GM10266 (cell line): ENCODE data around the gene RNU6-1.

ENCODE experiments used
- DNase-seq: peaks from one replicate; pipeline ENCODE4 v3.0.0; 2012; ENCODE audit errors: extremely low spot score
- CTCF ChIP-seq: IDR thresholded peaks from 2 replicates; pipeline ENCODE4 v1.5.1; 2012; ENCODE audit warnings: mild to moderate bottlenecking, low read depth; ENCODE audit not compliant: control insufficient read depth, insufficient read depth; ENCODE audit errors: missing control alignments

The RNU6-1 gene

GRCh38 chr15:67869701-67870100 lies 29.9 kb upstream of the RNU6-1 start:
- no peak for TF ChIP-seq CTCF
- DNase-seq: no peak

GRCh38 chr15:67865766-67866165 lies 25.9 kb upstream of the RNU6-1 start:
- no peak for TF ChIP-seq CTCF
- DNase-seq: no peak

GRCh38 chr15:67865331-67865730 lies 25.5 kb upstream of the RNU6-1 start:
- DNase-seq: no peak
- TF ChIP-seq CTCF: no peak

GRCh38 chr15:67863442-67863987 lies 23.7 kb upstream of the RNU6-1 start:
- TF ChIP-seq CTCF: peak; percentile 84
- DNase-seq: peak; percentile 78

GRCh38 chr15:67862750-67863441 lies 23.1 kb upstream of the RNU6-1 start:
- no peak for TF ChIP-seq CTCF
- DNase-seq: peak; percentile 49

GRCh38 chr15:67861983-67862382 lies 22.1 kb upstream of the RNU6-1 start:
- no peak for TF ChIP-seq CTCF
- no peak for DNase-seq

GRCh38 chr15:67859331-67859946 lies 19.6 kb upstream of the RNU6-1 start:
- DNase-seq: no peak
- TF ChIP-seq CTCF: no peak
